ENCODE measurements around the gene ZNF860. TPM values are rescaled to one million over a fixed set of nuclear protein-coding genes. Genes with fewer than 3 reads are reported as not detected.
A peak's percentile ranks its signal among the peaks of the same experiment; 100 is the strongest.

Gene ZNF860
- total and polyA plus RNA-seq, 7 donors, result under 0.01 to 1.3 (median 0.55) TPM; not detected in 1

DNA sequence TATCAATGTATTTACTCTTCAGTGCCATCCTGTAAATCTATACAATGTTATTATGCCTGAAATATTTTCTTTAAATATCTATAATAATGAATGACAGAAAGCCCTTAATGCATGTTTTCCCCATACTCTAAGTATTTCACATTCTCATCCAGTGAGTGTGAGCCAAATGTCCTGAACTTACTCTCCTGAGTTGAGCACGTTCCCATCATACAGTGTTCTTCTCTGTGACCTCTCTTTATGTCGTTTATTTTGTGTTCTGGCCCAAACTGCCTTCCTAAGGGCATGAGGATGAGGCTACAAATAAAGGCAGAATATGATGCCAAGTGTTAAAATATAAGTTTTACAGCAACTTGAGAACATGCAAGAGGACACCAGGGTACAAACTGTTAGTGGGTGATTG is 3.8 kb upstream of the ZNF860 start:
- 76 to 88% methylated on average over 2 of the region's 2 CpGs for WGBS, 2 donors
- Histone ChIP-seq H3K4me3 (no peak overlapping the region), H3K9me3 (no peaks in the 10 kb centered on the region), H3K27ac (no peak overlapping the region), H3K27me3 (no peaks in the 10 kb centered on the region), H3K36me3 (no peaks in the 10 kb centered on the region), H3K4me1 (peaks cover 0 to 34% (median 20%) of the 10 kb centered on the region in 4 donors)
- DNase-seq, result no peak
- TF ChIP-seq POLR2AphosphoS5 (IDR thresholded peaks at IDR 0.05), result no peak
- no peak for TF ChIP-seq EP300 (IDR thresholded peaks at IDR 0.05)
- TF ChIP-seq, protein P1, sequence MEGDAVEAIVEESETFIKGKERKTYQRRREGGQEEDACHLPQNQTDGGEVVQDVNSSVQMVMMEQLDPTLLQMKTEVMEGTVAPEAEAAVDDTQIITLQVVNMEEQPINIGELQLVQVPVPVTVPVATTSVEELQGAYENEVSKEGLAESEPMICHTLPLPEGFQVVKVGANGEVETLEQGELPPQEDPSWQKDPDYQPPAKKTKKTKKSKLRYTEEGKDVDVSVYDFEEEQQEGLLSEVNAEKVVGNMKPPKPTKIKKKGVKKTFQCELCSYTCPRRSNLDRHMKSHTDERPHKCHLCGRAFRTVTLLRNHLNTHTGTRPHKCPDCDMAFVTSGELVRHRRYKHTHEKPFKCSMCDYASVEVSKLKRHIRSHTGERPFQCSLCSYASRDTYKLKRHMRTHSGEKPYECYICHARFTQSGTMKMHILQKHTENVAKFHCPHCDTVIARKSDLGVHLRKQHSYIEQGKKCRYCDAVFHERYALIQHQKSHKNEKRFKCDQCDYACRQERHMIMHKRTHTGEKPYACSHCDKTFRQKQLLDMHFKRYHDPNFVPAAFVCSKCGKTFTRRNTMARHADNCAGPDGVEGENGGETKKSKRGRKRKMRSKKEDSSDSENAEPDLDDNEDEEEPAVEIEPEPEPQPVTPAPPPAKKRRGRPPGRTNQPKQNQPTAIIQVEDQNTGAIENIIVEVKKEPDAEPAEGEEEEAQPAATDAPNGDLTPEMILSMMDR (IDR thresholded peaks at IDR 0.05), result no peak
- no peak for TF ChIP-seq POLR2A (IDR thresholded peaks at IDR 0.05)
- intact Hi-C loops (cut with DNase I), result loop anchor here (5.0 kb wide), 1 partner anchor 430 kb away; no protein-coding TSS in a partner anchor

DNA sequence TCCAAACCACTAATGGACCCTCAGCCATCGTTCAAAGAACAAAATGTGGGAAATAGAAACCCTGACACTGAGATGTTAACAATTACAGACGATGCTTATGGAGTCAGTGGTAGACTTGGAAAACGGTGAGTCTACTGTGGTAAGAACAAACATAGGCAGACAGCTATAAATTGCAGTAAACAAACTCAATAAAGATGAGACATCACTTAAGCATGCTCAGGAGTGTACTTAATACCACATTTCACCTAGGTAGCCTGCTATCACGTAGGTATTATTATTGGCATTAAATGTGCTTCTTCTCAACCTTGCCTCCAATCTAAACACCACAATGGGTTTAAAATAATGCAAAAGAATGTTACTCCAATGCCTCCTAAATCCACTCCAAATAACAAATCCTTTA is 3.0 kb upstream of the ZNF860 start:
- no peak for TF ChIP-seq POLR2A (IDR thresholded peaks at IDR 0.05)
- no peak for TF ChIP-seq EP300 (IDR thresholded peaks at IDR 0.05)
- no peak for TF ChIP-seq POLR2AphosphoS5 (IDR thresholded peaks at IDR 0.05)
- TF ChIP-seq, protein P1 (IDR thresholded peaks at IDR 0.05), result no peak
- 62 to 78% methylated on average over 4 of the region's 4 CpGs for WGBS, 2 donors
- no peak overlapping the region for H3K4me3 ChIP-seq
- peaks cover 0 to 33% (median 19%) of the 10 kb centered on the region in 4 donors for H3K4me1 ChIP-seq
- no peak overlapping the region for H3K27ac ChIP-seq
- intact Hi-C loops (cut with DNase I), result loop anchor here (5.0 kb wide), 1 partner anchor 431 kb away; no protein-coding TSS in a partner anchor
- H3K27me3 ChIP-seq, result no peaks in the 10 kb centered on the region
- DNase-seq, result no peak
- no peaks in the 10 kb centered on the region for H3K36me3 ChIP-seq
- no peaks in the 10 kb centered on the region for H3K9me3 ChIP-seq

DNA sequence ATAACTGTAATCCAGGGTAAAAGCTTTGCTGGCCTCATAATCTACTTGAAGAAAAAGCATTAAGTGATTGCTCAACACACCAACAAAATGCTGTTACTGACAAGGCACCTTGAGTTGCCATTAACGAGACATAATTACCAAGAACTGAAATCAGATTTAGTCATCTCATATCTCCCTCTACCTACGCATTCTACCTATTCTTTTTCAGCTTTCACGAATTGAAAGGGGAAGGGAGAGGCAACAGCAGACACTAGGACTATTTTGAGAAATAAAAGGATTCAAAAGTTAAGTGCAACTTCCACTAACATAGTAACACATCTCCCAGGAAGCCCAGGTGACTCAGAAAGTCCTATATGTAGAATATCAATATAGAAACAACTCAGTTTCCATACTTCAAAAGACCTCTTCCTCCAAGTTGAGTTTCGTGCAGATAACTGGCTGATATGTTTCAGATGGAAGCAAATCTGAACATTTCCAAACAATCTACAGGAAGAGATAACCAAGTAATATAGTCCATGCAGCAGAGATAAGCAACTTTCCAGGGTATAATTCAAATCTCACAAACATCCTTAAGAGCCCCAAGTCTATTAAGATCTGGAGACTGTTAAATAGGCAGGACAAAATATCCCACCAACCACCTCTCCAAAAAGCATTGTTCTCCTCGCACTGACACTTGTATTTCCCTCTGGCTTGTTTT is 2.4 kb upstream of the ZNF860 start:
- Histone ChIP-seq H3K36me3 (no peaks in the 10 kb centered on the region), H3K4me3 (peak overlapping the region in 1 of 4 donors; percentile 72), H3K27ac (no peak overlapping the region), H3K27me3 (no peaks in the 10 kb centered on the region), H3K9me3 (no peaks in the 10 kb centered on the region), H3K4me1 (peaks cover 0 to 27% (median 16%) of the 10 kb centered on the region in 4 donors)
- TF ChIP-seq EP300 (IDR thresholded peaks at IDR 0.05) (no peak), POLR2AphosphoS5 (IDR thresholded peaks at IDR 0.05) (no peak), POLR2A (IDR thresholded peaks at IDR 0.05) (no peak)
- TF ChIP-seq, protein P1 (IDR thresholded peaks at IDR 0.05), result no peak
- intact Hi-C loops (cut with DNase I), result loop anchor here (5.0 kb wide), 1 partner anchor 432 kb away; no protein-coding TSS in a partner anchor
- DNase-seq, result no peak
- WGBS, 2 donors, result 61 to 76% methylated on average over 5 of the region's 5 CpGs

DNA sequence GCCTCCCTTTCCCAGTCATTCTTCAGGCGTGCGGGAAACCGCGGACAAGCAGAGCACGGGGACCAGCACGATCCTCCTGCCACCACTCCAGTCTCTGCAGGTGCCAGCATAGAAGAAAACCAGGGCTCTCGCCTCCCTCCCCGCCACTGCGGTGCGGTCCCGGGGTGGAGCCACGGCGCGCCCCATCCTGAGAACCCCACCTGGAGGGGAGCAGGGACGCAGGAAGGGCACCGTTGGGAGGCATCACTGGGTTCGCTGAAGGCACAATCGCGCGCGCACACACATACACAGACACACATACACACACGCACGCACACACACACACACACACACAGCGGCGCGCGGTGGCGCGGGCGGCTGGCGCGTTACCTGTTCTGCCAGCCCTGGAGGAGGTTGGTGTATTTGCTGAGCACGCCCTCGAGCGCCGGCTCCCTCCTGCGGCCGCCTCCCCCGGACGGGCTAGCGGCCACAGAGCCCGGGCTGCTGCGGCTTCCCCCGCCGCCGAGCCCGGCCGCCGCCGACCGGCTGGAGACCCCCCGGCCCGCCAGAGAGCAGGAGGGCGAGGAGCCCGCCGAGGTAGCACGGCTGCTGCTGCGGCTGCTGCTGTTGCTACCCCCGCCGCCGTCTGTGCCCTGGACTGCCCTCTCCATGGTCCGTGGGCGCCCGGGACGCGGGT is 882 bp upstream of the ZNF860 start:
- TF ChIP-seq POLR2A (IDR thresholded peaks at IDR 0.05), result no peak
- no peak for TF ChIP-seq EP300 (IDR thresholded peaks at IDR 0.05)
- TF ChIP-seq POLR2AphosphoS5 (IDR thresholded peaks at IDR 0.05), result peak in 1 of 4 donors; percentile 59
- intact Hi-C loops (cut with DNase I), result loop anchor here (5.0 kb wide), 2 partner anchors 127 to 448 kb away; partner anchors contain the start of genes GPD1L and STT3B
- H3K27me3 ChIP-seq, result no peaks in the 10 kb centered on the region
- no peaks in the 10 kb centered on the region for H3K36me3 ChIP-seq
- peak; percentile 69 for DNase-seq
- H3K4me1 ChIP-seq, result peaks cover 0 to 27% (median 13%) of the 10 kb centered on the region in 4 donors
- no peaks in the 10 kb centered on the region for H3K9me3 ChIP-seq
- 1% methylated on average over 66 of the region's 66 CpGs for WGBS, 2 donors
- H3K27ac ChIP-seq, result peak overlapping the region; percentile 83 to 89 (median 87)
- peak overlapping the region; percentile 50 to 89 (median 75) for H3K4me3 ChIP-seq

DNA sequence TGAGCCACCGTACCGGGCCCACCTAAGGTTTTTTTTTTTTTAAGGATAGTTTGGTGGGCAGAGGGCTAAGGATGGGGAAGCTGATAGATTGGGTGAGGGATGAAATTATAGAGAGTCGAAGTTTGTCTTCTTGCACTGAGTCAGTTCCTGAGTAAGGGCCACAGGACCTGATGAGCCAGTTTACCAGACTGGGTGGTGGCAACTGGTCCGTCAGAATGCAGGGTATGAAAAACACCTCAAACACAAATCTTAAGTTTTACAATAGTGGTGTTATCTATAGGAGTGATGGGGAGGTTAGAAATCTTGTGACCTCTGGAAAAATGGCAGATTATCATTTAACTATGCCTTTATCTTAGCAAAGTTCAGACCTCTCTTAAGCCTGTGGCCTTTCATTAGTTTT is 2.8 kb downstream of the ZNF860 start:
- intact Hi-C loops (cut with DNase I), result loop anchor here (5.0 kb wide), 2 partner anchors 123 to 452 kb away; partner anchors contain the start of genes GPD1L and STT3B
- no peaks in the 10 kb centered on the region for H3K27me3 ChIP-seq
- H3K27ac ChIP-seq, result no peak overlapping the region
- DNase-seq, result no peak
- WGBS, 2 donors, result 88 to 94% methylated on average over 4 of the region's 4 CpGs
- no peak for TF ChIP-seq POLR2AphosphoS5 (IDR thresholded peaks at IDR 0.05)
- TF ChIP-seq, protein P1 (IDR thresholded peaks at IDR 0.05), result no peak
- H3K4me3 ChIP-seq, result no peak overlapping the region
- no peaks in the 10 kb centered on the region for H3K36me3 ChIP-seq
- peaks cover 0 to 23% (median 13%) of the 10 kb centered on the region in 4 donors for H3K4me1 ChIP-seq
- H3K9me3 ChIP-seq, result peaks cover 0 to 3% (median 1%) of the 10 kb centered on the region in 4 donors
